Raji (cell line): ENCODE results near the gene ZNF865.

Source experiments
- POLR2A ChIP-seq: IDR thresholded peaks from 2 replicates; pipeline ENCODE4 v1.6.1; 2011; ENCODE audit warnings: low read depth, low read length, control low read depth; ENCODE audit not compliant: insufficient read depth

Gene ZNF865

DNA sequence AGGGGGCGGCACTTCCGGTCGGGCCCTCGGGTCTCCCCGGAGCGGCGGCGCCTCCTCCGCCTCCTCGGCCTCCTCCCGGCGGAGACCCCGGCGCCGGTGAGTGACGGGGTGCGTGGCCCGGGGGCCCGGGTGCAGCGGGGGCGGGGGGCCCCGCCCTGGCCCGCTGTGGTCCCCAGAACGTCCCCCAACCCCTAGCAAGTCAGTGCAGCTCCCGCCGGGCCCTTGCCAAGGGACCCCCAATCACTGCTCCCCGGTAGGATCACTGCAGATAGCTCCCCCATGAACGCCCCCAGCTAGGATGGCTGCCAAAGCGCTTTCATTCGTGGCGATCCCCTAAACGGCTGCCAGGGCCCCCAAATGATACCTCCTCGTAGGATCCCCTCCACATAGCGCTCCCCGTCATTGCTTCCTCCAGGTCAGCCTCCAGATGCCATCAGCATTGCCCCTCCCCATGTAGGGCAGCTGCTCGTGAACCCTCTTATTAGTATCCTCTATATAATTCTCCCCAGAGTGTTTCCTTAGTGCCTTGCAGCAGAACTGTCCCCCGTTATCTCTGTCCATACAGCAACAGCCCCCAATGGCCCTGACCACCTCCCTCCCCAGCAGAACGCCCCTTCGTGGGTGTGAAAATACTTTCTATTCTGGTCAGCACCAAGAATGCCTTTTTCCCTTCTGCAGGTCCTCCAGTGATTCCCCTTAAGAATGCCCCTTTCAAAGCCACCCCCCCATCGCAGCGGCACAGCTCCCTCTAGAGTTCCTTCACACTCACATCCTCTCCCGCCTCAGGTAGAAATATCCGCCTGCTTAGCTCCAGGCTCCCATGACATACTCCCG lies at the start of gene ZNF865:
Gene ZNF865, plus strand, starts transcription at position 11 of the 834 bp plus-strand sequence. CDS start 7,972 bp downstream, outside the sequence.
- TF ChIP-seq POLR2A, result peak; percentile 35; the same call in 1 of the 2 replicates

DNA sequence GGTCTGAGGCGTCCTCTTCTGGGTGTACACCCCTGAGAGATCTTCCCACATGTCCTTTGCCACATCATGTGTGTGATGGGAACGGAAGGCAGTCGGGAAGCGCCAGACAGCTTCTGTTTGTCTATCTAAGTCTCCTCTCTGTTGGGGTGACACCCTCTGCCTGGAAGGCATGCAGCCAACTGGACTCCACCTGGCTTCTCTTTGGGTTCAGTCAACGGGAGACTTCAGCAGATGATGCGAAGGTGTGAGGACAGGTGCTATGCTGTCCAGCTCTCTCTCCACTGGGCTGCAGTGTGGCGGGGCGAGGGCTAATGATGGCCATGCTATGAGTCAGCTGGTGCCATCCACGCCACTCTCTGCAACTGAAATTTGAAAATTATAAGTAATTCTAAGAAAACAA lies 45.8 kb upstream of the ZNF865 start:
- no peak for TF ChIP-seq POLR2A

DNA sequence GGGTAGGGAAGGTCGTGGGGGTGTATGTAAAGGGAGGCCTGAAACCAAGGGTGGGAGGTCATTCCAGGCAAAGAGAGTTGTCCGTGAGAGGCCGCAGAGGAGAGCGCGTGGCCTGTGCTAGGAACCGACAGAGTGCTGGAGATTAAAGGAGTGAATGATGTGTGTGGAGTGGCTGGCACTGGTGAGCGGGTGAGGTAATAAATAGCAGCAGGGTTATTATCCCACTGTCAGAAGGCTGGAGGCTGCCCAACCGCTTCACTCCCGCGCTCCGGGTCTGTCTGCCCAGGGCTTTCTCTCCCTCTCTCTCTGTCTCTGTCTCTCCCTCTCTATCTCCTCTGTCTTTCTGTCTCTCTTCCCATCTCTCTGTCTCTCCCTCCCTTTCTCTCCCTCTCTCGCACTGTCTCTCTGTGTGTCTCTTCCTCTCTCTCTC lies 42.2 kb upstream of the ZNF865 start:
- TF ChIP-seq POLR2A, result no peak

DNA sequence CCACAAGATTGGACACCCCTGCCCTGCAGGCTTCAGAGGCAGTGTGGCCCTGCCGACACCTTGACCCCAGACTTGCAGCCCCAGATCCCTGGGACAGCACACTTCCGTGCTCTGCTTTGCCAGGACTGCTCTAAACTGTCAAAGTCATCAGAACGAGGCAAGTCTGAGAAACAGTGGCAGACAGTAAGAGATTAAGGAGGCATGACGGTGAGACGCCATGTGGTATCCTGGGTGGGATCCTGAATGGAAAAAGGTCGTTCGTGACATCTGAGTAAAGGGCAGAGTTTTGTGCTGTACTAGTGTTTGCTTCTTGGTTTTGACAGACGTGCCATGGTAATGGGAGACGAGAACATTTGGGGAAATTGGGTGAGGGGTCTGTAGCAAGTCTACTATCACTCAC lies 38.6 kb upstream of the ZNF865 start:
- TF ChIP-seq POLR2A, result no peak

DNA sequence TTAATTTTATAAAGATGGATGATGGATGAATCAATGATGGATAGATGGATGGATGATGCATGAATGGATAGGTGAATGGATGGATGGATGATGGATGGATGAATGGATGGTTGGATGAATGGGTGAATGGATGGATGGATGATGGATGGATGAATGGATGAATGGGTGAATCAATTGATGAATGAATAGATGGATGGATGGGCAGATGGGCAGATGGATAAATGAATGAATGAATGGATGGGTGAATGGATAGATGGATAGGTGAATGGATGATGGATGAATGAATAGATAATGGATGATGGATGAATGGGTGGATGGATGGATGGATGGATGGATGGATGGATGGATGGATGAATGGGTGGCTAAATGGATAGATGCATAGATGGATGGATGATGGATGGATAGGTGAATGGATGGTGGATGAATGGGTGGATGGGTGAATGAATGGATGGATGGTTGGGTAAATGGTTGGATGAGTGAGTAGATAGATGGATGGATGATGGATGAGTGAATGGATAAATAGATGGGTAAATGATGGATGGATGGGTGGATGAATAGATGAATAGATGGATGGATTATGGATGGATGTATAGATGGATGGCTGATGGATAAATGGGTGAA lies 37.6 kb upstream of the ZNF865 start:
- TF ChIP-seq POLR2A, result no peak

DNA sequence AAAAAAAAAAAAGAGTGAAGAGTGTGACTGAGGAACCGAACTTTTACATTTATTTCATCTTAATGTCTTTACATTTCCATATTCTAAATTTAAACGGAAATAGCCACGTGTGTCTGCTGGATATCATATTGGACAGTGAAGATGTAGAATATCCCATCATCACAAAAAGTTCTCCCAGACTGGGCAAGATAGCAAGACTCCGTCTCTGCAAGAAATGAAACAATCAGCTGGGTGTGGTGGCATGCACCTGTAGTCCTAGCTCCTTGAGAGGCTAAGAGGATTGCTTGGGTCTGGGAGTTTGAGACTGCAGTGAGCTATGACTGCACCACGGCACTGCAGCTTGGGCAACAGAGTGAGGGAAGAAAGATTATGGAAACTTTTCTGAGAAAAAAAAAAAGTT lies 28.7 kb upstream of the ZNF865 start:
- TF ChIP-seq POLR2A, result no peak

DNA sequence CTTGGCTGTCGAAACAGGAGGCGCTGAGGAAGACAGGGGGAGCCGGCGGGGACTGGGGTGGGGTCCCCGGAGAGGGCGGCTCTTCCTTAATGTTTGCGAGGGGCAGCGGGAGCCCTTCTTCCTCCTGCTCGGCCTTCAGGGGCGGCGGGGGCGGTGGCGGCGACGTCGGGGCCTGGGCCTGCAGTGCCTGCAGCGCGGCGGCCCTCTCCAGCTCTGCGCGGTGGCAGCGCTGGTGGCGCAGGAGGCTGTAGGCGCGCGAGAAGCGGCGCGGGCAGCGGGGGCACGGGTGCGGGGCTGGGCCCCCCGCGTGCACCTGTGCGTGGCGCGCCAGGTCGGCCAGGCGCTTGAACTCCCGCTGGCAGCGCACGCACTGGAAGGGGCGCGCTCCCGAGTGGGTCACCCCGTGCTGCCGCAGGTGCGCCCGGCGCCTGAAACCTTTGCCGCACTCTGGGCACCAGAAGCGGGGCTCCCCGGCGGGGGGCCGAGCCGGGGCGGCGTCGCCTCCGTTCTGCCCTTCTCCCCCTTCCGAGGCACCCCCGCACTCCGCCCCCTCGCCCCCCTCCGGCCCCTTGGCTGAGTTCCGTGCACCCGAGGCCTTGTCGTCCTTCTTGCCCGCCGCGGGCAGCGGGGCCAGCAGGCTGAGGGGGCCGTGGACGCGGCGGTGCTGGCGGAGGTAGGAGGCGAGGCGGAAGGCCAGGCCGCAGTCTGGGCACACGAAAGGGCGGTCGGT lies 27.3 kb upstream of the ZNF865 start:
- no peak for TF ChIP-seq POLR2A

DNA sequence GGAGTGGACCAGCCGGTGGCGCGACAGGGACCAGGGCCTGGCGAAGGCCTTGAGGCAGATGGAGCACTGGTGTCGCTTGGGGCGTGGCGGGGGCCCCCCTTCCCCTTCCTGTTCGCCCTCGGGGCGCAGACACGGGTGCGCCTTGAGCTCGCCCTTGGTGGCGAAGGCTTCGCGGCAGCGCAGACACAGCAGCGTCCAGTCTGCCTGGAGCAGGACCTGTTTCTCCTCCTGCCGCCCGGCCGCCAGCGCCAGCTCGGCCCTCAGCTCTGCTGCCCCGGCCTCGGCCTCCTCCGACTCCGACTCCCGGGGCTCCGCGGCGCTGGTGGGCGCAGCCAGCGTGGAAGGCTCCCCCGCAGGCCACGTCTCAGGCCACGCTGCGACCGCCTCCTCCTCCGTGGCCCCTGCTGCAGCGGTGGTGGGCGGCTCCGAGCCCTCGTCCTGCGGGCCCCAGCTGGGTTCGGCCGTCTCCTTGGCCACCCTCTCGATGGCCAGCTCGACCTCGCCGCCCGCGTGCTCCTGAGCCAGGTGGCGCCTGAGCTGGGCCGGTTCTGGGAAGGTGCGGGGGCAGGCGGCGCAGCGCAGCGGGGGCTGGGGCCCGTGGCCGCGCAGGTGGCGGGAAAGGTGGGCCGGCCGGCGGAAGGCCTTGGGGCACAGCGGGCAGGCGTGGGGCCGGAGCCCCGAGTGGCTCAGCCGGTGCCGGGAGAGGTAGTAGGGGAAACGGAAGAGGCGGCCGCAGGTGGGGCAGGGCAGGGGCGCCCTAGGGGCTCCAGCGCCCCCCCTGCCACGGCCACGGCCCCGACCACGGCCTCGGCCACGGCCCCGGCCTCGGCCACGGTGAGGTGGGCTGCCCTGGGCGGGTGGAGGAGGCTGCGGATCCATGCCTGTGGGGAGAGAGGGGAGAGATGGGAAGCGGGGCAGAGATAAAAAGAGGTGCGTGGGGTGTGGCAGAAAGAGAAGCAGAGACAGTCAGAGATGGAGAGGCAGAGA lies 26.4 kb upstream of the ZNF865 start:
- no peak for TF ChIP-seq POLR2A

DNA sequence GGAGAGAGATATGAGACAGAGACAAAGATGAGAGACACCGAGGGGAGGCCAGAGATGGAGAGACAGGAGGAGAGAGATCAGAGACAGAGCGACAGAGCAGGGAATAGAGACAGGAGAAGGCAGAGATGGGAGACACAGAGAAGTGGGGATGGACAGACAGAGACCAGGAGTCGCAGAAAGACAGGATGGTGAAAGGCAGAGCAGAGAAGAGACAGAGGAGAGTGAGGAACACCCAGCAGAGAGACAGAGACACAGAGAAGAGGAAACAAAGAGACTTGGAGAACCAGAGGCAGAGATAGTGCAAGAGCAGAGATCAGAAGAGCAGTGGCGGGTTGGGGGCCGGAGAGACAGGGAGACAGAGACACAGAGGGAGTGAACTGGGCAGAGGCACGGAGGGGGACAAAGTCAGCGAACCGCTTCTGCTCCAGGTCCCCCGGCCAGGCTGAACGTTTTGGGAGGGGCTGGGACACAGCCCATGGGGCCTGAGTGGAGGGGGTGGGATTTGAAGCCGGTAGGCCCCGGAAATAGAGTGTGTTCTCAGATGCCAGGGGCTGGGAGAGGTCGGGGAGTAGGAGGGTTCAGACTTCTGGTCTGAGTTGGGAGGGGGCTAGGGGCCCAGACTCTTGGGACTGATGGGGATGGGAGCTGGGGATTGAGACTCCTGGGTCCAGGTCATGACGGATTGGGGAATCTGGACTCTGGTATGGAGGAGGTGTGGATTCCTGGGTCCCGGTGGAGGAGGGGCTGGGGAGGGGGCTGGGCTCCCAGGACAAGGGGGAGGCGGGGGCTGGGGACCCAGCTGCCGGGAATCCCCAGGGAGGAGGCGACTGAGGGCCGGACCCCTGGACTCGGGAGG lies 25.5 kb upstream of the ZNF865 start:
- TF ChIP-seq POLR2A, result no peak

DNA sequence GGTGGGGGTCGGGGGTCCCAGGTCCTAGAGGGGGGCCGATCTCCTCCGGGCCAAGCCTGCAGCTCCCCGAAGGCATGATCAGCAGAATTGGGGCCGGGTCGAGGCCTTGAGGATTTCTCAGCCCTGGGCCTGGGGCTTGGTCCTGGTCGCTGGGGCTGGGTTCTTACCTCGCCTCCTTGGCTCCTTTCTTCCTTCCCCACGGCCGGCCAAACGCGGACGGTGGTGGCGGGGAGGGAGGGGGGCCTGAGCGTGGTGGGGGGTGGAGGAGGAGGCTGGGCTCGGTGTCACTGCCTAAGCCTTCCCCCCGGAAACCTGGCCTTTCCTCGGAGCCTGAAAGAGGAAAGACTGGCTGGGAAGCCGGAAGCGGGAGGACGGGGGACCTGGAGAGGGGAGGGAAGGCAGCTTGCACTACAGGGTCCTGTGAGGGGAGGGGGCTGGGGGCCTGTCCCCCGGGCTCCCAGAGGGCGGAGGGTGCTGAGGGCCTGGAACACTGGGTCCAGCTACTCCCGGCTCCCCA lies 24.8 kb upstream of the ZNF865 start, which contains the start of gene ZNF579:
Gene ZNF579, minus strand, starts transcription at position 221 of the 517 bp plus-strand sequence. CDS start 1,209 bp downstream, outside the sequence.
- TF ChIP-seq POLR2A, result peak; percentile 62; the same call in 1 of the 2 replicates

DNA sequence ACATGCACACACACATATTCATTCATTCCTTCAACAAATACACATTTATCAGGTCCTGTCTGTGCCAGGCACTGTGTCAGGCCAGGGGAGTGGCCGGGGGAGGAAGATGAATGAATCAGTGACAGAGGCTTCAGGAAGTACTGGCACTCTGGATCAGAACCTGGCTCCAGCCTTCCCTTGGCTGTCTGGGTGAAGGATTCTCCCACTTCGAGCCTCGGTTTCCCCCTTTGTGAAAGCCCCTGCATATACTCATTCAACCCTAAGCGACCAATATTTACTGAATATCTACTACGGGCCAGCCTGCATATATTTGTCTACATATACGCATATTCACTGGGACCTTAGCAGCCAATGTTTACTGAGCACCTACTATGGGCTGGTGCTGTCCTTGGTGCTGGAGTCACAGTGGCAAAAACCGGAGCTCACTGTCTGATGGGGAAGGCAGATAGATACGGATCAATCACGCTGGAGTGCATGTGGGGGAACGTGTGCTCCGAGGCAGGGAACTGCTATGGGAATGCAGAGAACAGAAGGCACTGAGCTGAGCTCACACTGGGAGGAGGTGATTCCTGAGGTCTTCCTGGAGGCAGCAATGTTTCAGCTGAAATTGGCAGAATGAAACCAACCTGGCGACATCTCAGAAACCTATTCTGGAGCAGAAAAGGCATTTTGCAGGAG lies 24.2 kb upstream of the ZNF865 start:
- TF ChIP-seq POLR2A, result no peak

DNA sequence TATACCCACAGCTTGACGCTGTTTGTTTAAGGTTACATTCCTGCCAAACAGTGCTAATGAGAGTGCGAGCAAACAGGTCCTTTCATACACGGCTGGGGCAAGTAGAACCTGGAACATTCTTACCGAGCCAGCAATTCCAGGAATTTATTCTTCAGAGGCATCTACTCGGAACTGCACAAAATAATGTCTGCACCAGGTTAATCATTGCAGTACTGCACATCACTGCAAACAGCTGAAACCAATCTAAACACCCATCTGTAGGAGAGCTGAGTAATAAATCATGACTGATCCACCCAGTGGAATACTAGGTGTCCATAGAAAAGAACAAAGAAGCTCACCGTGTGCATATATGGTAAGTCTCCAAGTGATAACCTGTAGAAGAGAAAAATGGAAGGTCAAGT lies 23.6 kb upstream of the ZNF865 start:
- no peak for TF ChIP-seq POLR2A

DNA sequence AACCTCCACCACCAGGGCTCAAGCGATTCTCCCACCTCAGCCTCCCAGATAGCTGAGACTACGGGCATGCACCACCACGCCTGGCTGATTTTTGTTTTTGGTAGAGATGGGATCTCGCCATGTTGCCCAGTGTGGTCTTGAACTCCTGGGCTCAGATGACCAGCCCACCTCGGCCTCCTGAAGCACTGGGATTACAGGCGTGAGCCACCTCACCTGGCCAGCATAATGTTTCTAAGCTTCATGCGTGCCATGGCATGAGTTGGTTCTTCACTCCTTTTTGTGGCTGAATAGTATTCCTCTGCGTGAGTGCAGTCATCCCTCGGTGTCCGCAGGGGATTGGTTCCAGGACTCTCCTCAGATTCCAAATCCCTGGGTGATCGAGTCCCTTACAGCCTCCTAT lies 20.6 kb upstream of the ZNF865 start:
- TF ChIP-seq POLR2A, result no peak
